GM12878 (cell line): ENCODE data around the gene ACER3. TPM values are rescaled to one million over a fixed set of nuclear protein-coding genes. Genes with fewer than 3 reads are reported as not detected.

Experiments used
- ATAC-seq: fragments of 200-7000 bp; cut with Tn5 transposase; 3 replicates; pipeline ENCODE4 v1.9.1; 2020; ENCODE audit warnings: mild to moderate bottlenecking, moderate library complexity
- BruUV-seq: library from RNA; stranded (reverse); fragments of 400-500 nt; replicated peaks from 2 replicates; lab custom pipeline; 2021; lab: Mats Ljungman, UMichigan
- CTCF ChIA-PET: fragments of 300-600 bp; sonication (Branson Sonifier 250); formaldehyde crosslinking; extraction: SDS; loops from one replicate; lab custom pipeline; 2021; ENCODE audit warnings: inconsistent platforms; lab: Yijun Ruan, JAX
- POLR2A ChIA-PET: fragments of 350-600 bp; formaldehyde crosslinking; extraction: SDS; loops from one replicate; lab custom pipeline; 2021; ENCODE audit warnings: inconsistent platforms; lab: Charles Lee
- RAD21 ChIA-PET: fragments of 300-600 bp; sonication (Branson Sonifier 250); formaldehyde crosslinking; loops from one replicate; lab custom pipeline; 2023; ENCODE audit warnings: antibody characterized with exemption; ENCODE audit not compliant: unreplicated experiment; lab: Charles Lee
- SMC1A ChIA-PET: fragments of 300-600 bp; sonication (Branson Sonifier 250); formaldehyde crosslinking; loops from one replicate; lab custom pipeline; 2023; ENCODE audit not compliant: unreplicated experiment, uncharacterized antibody; lab: Charles Lee
- DNase-seq: peaks from one replicate; pipeline ENCODE4 v3.0.0-alpha.2; 2011; ENCODE audit warnings: low read depth, low spot score
- FAIRE-seq: peaks from 3 replicates; lab custom pipeline; 2011; peaks lifted over from hg19 to GRCh38; lab: Jason Lieb, UNC
- H2AFZ ChIP-seq: 2 replicates; pipeline ENCODE4 v1.6.0; 2011; ENCODE audit warnings: low read depth, low read length, control low read depth; ENCODE audit not compliant: control insufficient read depth
- H3K27ac ChIP-seq: 2 replicates; pipeline ENCODE4 v1.5.1; 2011; ENCODE audit warnings: control low read depth; ENCODE audit not compliant: control insufficient read depth, insufficient read depth
- H3K27me3 ChIP-seq, 2 experiments: replicated peaks in 1 of 2; 2 replicates each; pipeline versions ENCODE4 v1.6.0 to v1.6.1; 2011; ENCODE audit warnings: low read length in 1 of 2; ENCODE audit not compliant: control insufficient read depth in 2 of 2, insufficient read depth in 2 of 2
- H3K36me3 ChIP-seq, 2 experiments: 2 replicates each; pipeline ENCODE4 v1.5.1; 2011; ENCODE audit warnings: low read length in 1 of 2; ENCODE audit not compliant: control insufficient read depth in 2 of 2, insufficient read depth in 2 of 2
- H3K4me1 ChIP-seq: 2 replicates; pipeline ENCODE4 v1.6.1; 2011; ENCODE audit warnings: mild to moderate bottlenecking, low read length, moderate library complexity, mixed read lengths; ENCODE audit not compliant: control insufficient read depth, insufficient read depth
- H3K4me2 ChIP-seq: 2 replicates; pipeline ENCODE4 v1.6.0; 2011; ENCODE audit warnings: control low read depth; ENCODE audit not compliant: control insufficient read depth, insufficient read depth
- H3K4me3 ChIP-seq: fragments of 200-600 bp; sonication (generic); 2 replicates; pipeline ENCODE4 v1.5.1; 2016
- H3K79me2 ChIP-seq: 2 replicates; pipeline ENCODE4 v1.6.0; 2011; ENCODE audit warnings: low read length; ENCODE audit not compliant: control insufficient read depth, insufficient read depth
- H3K9ac ChIP-seq: 2 replicates; pipeline ENCODE4 v1.8.0; 2011; ENCODE audit warnings: low read length, control low read depth, mixed read lengths; ENCODE audit not compliant: control insufficient read depth, insufficient read depth
- H3K9me3 ChIP-seq: replicated peaks from 3 replicates; pipeline ENCODE4 v1.5.1; 2011; ENCODE audit warnings: mild to moderate bottlenecking, low read length; ENCODE audit not compliant: control insufficient read depth, insufficient read depth
- H4K20me1 ChIP-seq: 2 replicates; pipeline ENCODE4 v1.6.0; 2011; ENCODE audit not compliant: control insufficient read depth, insufficient read depth
- ATF7 ChIP-seq: fragments of 450-650 bp; IDR thresholded peaks from 2 replicates; pipeline ENCODE4 v1.6.1; 2016; ENCODE audit warnings: low read depth, mild to moderate bottlenecking
- BCL11A ChIP-seq: IDR thresholded peaks from 2 replicates; pipeline ENCODE4 v1.6.1; 2011; ENCODE audit warnings: low read depth, low read length
- BMI1 ChIP-seq: fragments of 450-650 bp; IDR thresholded peaks from 2 replicates; pipeline ENCODE4 v1.6.1; 2016; ENCODE audit warnings: mild to moderate bottlenecking, moderate library complexity, borderline replicate concordance
- BRCA1 ChIP-seq: IDR thresholded peaks from 2 replicates; pipeline ENCODE4 v1.6.1; 2011; ENCODE audit warnings: low read depth, low read length, improper control_type of control experiment
- CBX3 ChIP-seq: fragments of 200-600 bp; sonication (generic); IDR thresholded peaks from 2 replicates; pipeline ENCODE4 v1.6.1; 2016; ENCODE audit warnings: low read depth, borderline replicate concordance
- CREB1 ChIP-seq: IDR thresholded peaks from 2 replicates; pipeline ENCODE4 v1.6.1; 2012; ENCODE audit warnings: low read depth, mild to moderate bottlenecking, inconsistent platforms
- CTCF ChIP-seq, 3 experiments: IDR thresholded peaks in 2 of 3; conservative IDR thresholded peaks in 1 of 3; 2 replicates each; pipeline ENCODE4 v1.5.1; 2011; ENCODE audit warnings: low read depth in 3 of 3, low read length in 3 of 3, mild to moderate bottlenecking in 3 of 3, control low read depth in 2 of 3, moderate library complexity in 2 of 3, inconsistent platforms in 1 of 3, mixed read lengths in 1 of 3; ENCODE audit not compliant: control insufficient read depth in 2 of 3, insufficient read depth in 1 of 3; ENCODE audit errors: extremely low read depth in 1 of 3
- HSF1 ChIP-seq: fragments of 150-350 bp; IDR thresholded peaks from 2 replicates; pipeline ENCODE4 v1.6.1; 2014; ENCODE audit warnings: mild to moderate bottlenecking, low read depth, low read length
- IKZF1 ChIP-seq: fragments of 450-650 bp; conservative IDR thresholded peaks from 2 replicates; pipeline ENCODE4 v1.6.1; 2017; ENCODE audit warnings: antibody characterized with exemption, mild to moderate bottlenecking
- KLF5 ChIP-seq: fragments of 450-650 bp; IDR thresholded peaks from 2 replicates; pipeline ENCODE4 v1.6.1; 2014; ENCODE audit warnings: mild to moderate bottlenecking; ENCODE audit not compliant: partially characterized antibody
- MYB ChIP-seq: fragments of 150-350 bp; IDR thresholded peaks from 2 replicates; pipeline ENCODE4 v1.6.1; 2014; ENCODE audit warnings: mild to moderate bottlenecking, low read depth, low read length, borderline replicate concordance
- MYC ChIP-seq: IDR thresholded peaks from 2 replicates; pipeline ENCODE4 v1.6.1; 2011; ENCODE audit warnings: mild to moderate bottlenecking, low read length, moderate library complexity, inconsistent platforms; ENCODE audit not compliant: insufficient read depth, insufficient replicate concordance, insufficient read length, severe bottlenecking
- RCOR1 ChIP-seq: conservative IDR thresholded peaks from 2 replicates; pipeline ENCODE4 v1.6.1; 2012; ENCODE audit warnings: low read depth, low read length, improper control_type of control experiment
- RUNX3 ChIP-seq: IDR thresholded peaks from 2 replicates; pipeline ENCODE4 v1.6.1; 2012; ENCODE audit warnings: low read length, inconsistent platforms
- SMAD1 ChIP-seq: fragments of 450-650 bp; IDR thresholded peaks from 2 replicates; pipeline ENCODE4 v1.6.1; 2018; ENCODE audit warnings: mild to moderate bottlenecking, low read depth; ENCODE audit not compliant: partially characterized antibody
- TARDBP ChIP-seq: IDR thresholded peaks from 2 replicates; pipeline ENCODE4 v1.6.1; 2016; ENCODE audit warnings: borderline replicate concordance
- WGBS: methylation state at CpG from one replicate; pipeline ENCODE4 v1.1.6; 2016; ENCODE audit warnings: low lambda C conversion rate; ENCODE audit not compliant: insufficient replicate concordance, insufficient coverage; ENCODE audit errors: missing lambda C conversion rate; 5-methylcytosine and 5-hydroxymethylcytosine counted together
- in situ Hi-C: fragments of 300-500 bp; cut with MboI; formaldehyde crosslinking; loops from 9 replicates; pipeline ENCODE4 v1.14.3; 2018; ENCODE audit warnings: mixed read lengths
- intact Hi-C: fragments of 100-400 bp; cut with micrococcal nuclease; formaldehyde crosslinking; loops from one replicate; pipeline ENCODE4 v1.14.2; 2022; ENCODE audit not compliant: unreplicated experiment
- polyA plus RNA-seq, 11 experiments: library from polyadenylated mRNA; depleted of rRNA in 4 of 11; unstranded in 6 of 11; stranded (reverse) in 5 of 11; fragments of >200 nt; fragmentation: Nextera tagmentation in 4 of 11; fragmentation: Illumina TruSeq in 1 of 11; extraction: Ambion mirVana in 4 of 11; extraction: Trizol in 1 of 11; gene quantifications; 1 replicate in 1 of 11; 2 replicates in 10 of 11; pipeline versions ENCODE4 v1.2.1 to v1.2.3, GENCODE V29; 2011 to 2016; ENCODE audit warnings: inconsistent platforms in 2 of 11, missing spikeins in 2 of 11, low read depth in 1 of 11
- total RNA-seq, 4 experiments: library from RNA; depleted of rRNA in 3 of 4; stranded (reverse); fragments of >200 nt in 3 of 4; fragmentation: Illumina TruSeq in 1 of 4; extraction: Trizol in 1 of 4; gene quantifications; 2 replicates each; pipeline versions ENCODE4 v1.2.1 to v1.2.3, GENCODE V29; 2013 to 2021

ACER3 gene
- total and polyA plus RNA-seq, 10 of the 15 experiments (the other 5 are each of a cell fraction or from before 2014, with no cell fraction given), result 2.8 to 17.4 (median 10.3) TPM

- Histone ChIP-seq H4K20me1 (no peaks in the 10 kb centered on the region; the same call in 1 of the 2 replicates), H3K27me3 (no peaks in the 10 kb centered on the region), H2AFZ (no peak overlapping the region), H3K4me2 (no peak overlapping the region)
- intact Hi-C loops, result no loop called here
- ChIA-PET SMC1A (interaction anchor here (1.6 to 3.2 kb wide), 2 partner anchors 9 to 36 kb away, joined by 4 to 8 read pairs; no protein-coding TSS in a partner anchor), RAD21 (no interaction called here)
- no TSS peak for BruUV-seq
- WGBS, result 52% methylated on average over 2 of the region's 2 CpGs
- TF ChIP-seq ATF7 (peak; percentile 37; the same call in 1 of the 2 replicates), BRCA1 (no peak)
- TF ChIP-seq, all 136 proteins: peak for 1
- Histone ChIP-seq H3K9me3 (peaks cover 2% of the 10 kb centered on the region; the same call in 1 of the 3 replicates), H3K9ac (no peak overlapping the region), H3K4me1 (no peaks in the 10 kb centered on the region), H3K4me3 (no peak overlapping the region), H3K79me2 (no peaks in the 10 kb centered on the region), H3K36me3 (no peaks in the 10 kb centered on the region), H3K27ac (no peak overlapping the region)
- DNase-seq (no peak), FAIRE-seq (no peak), ATAC-seq (no peak)
- POLR2A ChIA-PET, result no interaction called here
- in situ Hi-C loops, result no loop called here
- CTCF ChIA-PET, result no interaction called here
Measured at GRCh38 chr11:77055101-77055561, 194.4 kb downstream of the ACER3 start.

- WGBS, result 39% methylated on average over 4 of the region's 5 CpGs
- no peaks in the 10 kb centered on the region for H3K27me3 ChIP-seq
- H3K36me3 ChIP-seq, result no peaks in the 10 kb centered on the region
- no peak overlapping the region for H3K4me2 ChIP-seq
- ChIA-PET CTCF (no interaction called here), RAD21 (no interaction called here), SMC1A (interaction anchor here (1.6 kb wide), 1 partner anchor 9 kb away, joined by 4 read pairs; no protein-coding TSS in a partner anchor), POLR2A (no interaction called here)
- no peaks in the 10 kb centered on the region for H3K79me2 ChIP-seq
- in situ Hi-C loops (no loop called here), intact Hi-C loops (no loop called here)
- no peak overlapping the region for H3K9ac ChIP-seq
- H3K4me3 ChIP-seq, result no peak overlapping the region
- H2AFZ ChIP-seq, result no peak overlapping the region
- no TSS peak for BruUV-seq
- H3K9me3 ChIP-seq, result peaks cover 2% of the 10 kb centered on the region; the same call in 1 of the 3 replicates
- no peaks in the 10 kb centered on the region; the same call in 1 of the 2 replicates for H4K20me1 ChIP-seq
- no peaks in the 10 kb centered on the region for H3K4me1 ChIP-seq
- no peak for DNase-seq
- ATAC-seq, result no peak
- no peak for FAIRE-seq
- no peak overlapping the region for H3K27ac ChIP-seq
- TF ChIP-seq SMAD1, result no peak
- no peak for TF ChIP-seq MYC
- TF ChIP-seq MYB, result no peak
- TF ChIP-seq IKZF1, result no peak
- TF ChIP-seq HSF1, result no peak
- no peak for TF ChIP-seq CREB1
- TF ChIP-seq BCL11A, result no peak
- TF ChIP-seq CBX3, result no peak
- TF ChIP-seq CTCF (IDR thresholded peaks at IDR 0.05 in 2 of 3, conservative IDR thresholded peaks at IDR 0.05 in 1 of 3; ENCODE audit: control insufficient read depth in 2 of 3, extremely low read depth in 1 of 3, insufficient read depth in 1 of 3, low read depth in 3 of 3, low read length in 3 of 3), result no peak
- TF ChIP-seq BMI1, result no peak
- TF ChIP-seq KLF5, result no peak
- TF ChIP-seq RUNX3, result no peak
- TF ChIP-seq RCOR1, result no peak
- TF ChIP-seq TARDBP, result no peak
Measured at GRCh38 chr11:77055913-77056312, 195.2 kb downstream of the ACER3 start.
